ENCODE measurements around the gene ANKRD34A. TPM values are rescaled to one million over a fixed set of nuclear protein-coding genes. Genes with fewer than 3 reads are reported as not detected.
"Not testable (repeated sequence)": the region's sequence is repeated elsewhere in the genome, so short reads cannot be mapped to it uniquely, and the experiment has no call there.

ANKRD34A gene
- total and polyA plus RNA-seq, 2 of the 13 experiments (the other 11 are each of a cell fraction or from before 2014, with no cell fraction given), result 0.05 to 0.07 TPM

DNA sequence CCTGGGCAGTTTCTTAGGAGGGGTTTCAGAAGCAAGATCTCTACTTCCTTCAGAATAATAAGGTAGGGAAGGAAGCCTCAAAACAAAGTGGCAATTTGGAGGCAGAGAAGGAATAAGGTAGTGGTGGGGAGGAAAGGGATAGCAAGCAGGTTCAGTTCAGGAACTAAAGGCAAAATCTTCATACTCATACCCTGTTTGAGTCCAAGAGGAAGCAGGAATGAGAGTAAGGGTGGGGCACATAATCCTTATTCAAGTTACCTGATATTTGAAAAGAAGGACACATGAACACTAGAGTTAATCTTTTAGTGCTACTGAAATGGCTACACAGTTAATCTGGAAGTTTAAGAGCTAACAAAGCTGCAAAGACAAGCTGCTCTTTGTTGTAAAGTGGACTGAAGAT lies 28.7 kb downstream of the ANKRD34A start:
- FAIRE-seq, result no peak

DNA sequence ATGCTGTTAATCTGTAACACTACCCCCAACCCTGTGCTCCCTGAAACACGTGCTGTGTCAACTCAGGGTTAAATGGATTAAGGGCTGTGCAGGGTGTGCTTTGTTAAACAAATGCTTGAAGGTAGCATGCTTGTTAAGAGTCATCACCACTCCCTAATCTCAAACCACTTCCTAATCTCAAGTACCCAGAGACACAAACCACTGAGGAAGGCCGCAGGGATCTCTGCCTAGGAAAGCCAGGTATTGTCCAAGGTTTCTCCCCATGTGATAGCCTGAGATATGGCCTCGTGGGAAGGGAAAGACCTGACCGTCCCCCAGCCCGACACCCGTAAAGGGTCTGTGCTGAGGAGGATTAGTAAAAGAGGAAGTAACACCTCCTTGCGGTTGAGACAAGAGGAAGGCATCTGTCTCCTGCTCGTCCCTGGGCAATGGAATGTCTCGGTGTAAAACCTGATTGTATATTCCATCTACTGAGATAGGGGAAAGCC lies 31.8 kb downstream of the ANKRD34A start:
- BruUV-seq (replicated peaks); H2AFZ ChIP-seq (ENCODE audit: low read length); H3K9ac ChIP-seq (ENCODE audit: insufficient read depth, low read depth, low read length); H3K4me2 ChIP-seq (ENCODE audit: low read depth, low read length); ATAC-seq; H3K4me3 ChIP-seq (replicated peaks in 1 of 3; ENCODE audit: insufficient read depth in 1 of 3, low read depth in 2 of 3, low read length in 3 of 3); H3K27ac ChIP-seq (ENCODE audit: extremely low read length, insufficient read depth, low read length); H3K79me2 ChIP-seq (ENCODE audit: insufficient read depth, low read length); POLR2A ChIA-PET; intact Hi-C loops (cut with micrococcal nuclease; ENCODE audit: unreplicated experiment); CTCF ChIA-PET (ENCODE audit: low intra/inter-chr PET ratio, low total read pairs); DNase-seq (ENCODE audit: low spot score); H4K20me1 ChIP-seq (ENCODE audit: insufficient read depth, low read length); FAIRE-seq; in situ Hi-C loops (cut with HindIII; ENCODE audit: extremely low pct_ligation_motif_present, low pct_unique_long_range_greater_than_20kb); H3K27me3 ChIP-seq (ENCODE audit: control insufficient read depth in 1 of 2, insufficient read depth in 2 of 2, low read length in 2 of 2); H3K9me3 ChIP-seq (ENCODE audit: low read length); H3K4me1 ChIP-seq (ENCODE audit: insufficient read depth, low read length): not testable (repeated sequence)
- 89% methylated on average over 8 of the region's 9 CpGs for WGBS (ENCODE audit: low lambda C conversion rate)
- H3K36me3 ChIP-seq (replicated peaks in 1 of 2; ENCODE audit: control insufficient read depth in 1 of 2, insufficient read depth in 2 of 2, low read length in 2 of 2), result peaks cover 3 to 13% of the 10 kb centered on the region in 2 experiments; a peak in 3 of 5 replicates

More for the DNA sequence above, 28.7 kb downstream of the ANKRD34A start:
- DNase-seq (ENCODE audit: low spot score) (no peak), ATAC-seq (no peak)
- in situ Hi-C loops (cut with HindIII; ENCODE audit: extremely low pct_ligation_motif_present, low pct_unique_long_range_greater_than_20kb) (no loop called here), intact Hi-C loops (cut with micrococcal nuclease; ENCODE audit: unreplicated experiment) (no loop called here)
- H4K20me1 ChIP-seq (ENCODE audit: insufficient read depth, low read length), result no peaks in the 10 kb centered on the region
- ChIA-PET POLR2A (no interaction called here), CTCF (ENCODE audit: low intra/inter-chr PET ratio, low total read pairs) (no interaction called here)
- no peak overlapping the region for H3K4me2 ChIP-seq (ENCODE audit: low read depth, low read length)
- no peak overlapping the region for H3K4me3 ChIP-seq (replicated peaks in 1 of 3; ENCODE audit: insufficient read depth in 1 of 3, low read depth in 2 of 3, low read length in 3 of 3)
- TSS peak; percentile 52 for BruUV-seq (replicated peaks)
- H3K9me3 ChIP-seq (ENCODE audit: low read length), result no peaks in the 10 kb centered on the region
- H3K9ac ChIP-seq (ENCODE audit: insufficient read depth, low read depth, low read length), result no peak overlapping the region
- no peaks in the 10 kb centered on the region; the same call in 1 of the 2 replicates for H3K4me1 ChIP-seq (ENCODE audit: insufficient read depth, low read length)
- no peak overlapping the region for H2AFZ ChIP-seq (ENCODE audit: low read length)
- TF ChIP-seq ZNF83 (CRISPR knock-in tag; IDR thresholded peaks at IDR 0.05; ENCODE audit: borderline replicate concordance) (no peak), ZSCAN22 (CRISPR knock-in tag; IDR thresholded peaks at IDR 0.05) (no peak), SP140L (CRISPR knock-in tag; IDR thresholded peaks at IDR 0.05; ENCODE audit: borderline replicate concordance) (no peak), ZNF484 (CRISPR knock-in tag; IDR thresholded peaks at IDR 0.05; ENCODE audit: borderline replicate concordance, low read depth) (no peak), ZFP62 (CRISPR knock-in tag; IDR thresholded peaks at IDR 0.05) (no peak), BORCS8-MEF2B (CRISPR knock-in tag; IDR thresholded peaks at IDR 0.05) (no peak), HOXD1 (CRISPR knock-in tag; IDR thresholded peaks at IDR 0.05) (no peak), SMAD3 (CRISPR knock-in tag; IDR thresholded peaks at IDR 0.05) (no peak), ZBTB20 (CRISPR knock-in tag; IDR thresholded peaks at IDR 0.05; ENCODE audit: borderline replicate concordance, low read depth) (no peak), NFE2L1 (CRISPR knock-in tag; IDR thresholded peaks at IDR 0.05; ENCODE audit: borderline replicate concordance) (no peak), RFXAP (CRISPR knock-in tag; IDR thresholded peaks at IDR 0.05; ENCODE audit: borderline replicate concordance) (no peak), ZNF572 (CRISPR knock-in tag; IDR thresholded peaks at IDR 0.05) (no peak), ZNF563 (CRISPR knock-in tag; IDR thresholded peaks at IDR 0.05) (no peak), CENPX (CRISPR knock-in tag; IDR thresholded peaks at IDR 0.05) (no peak), PITX1 (CRISPR knock-in tag; IDR thresholded peaks at IDR 0.05) (no peak), ARNT (IDR thresholded peaks at IDR 0.05) (no peak)
- TF ChIP-seq, protein P1, sequence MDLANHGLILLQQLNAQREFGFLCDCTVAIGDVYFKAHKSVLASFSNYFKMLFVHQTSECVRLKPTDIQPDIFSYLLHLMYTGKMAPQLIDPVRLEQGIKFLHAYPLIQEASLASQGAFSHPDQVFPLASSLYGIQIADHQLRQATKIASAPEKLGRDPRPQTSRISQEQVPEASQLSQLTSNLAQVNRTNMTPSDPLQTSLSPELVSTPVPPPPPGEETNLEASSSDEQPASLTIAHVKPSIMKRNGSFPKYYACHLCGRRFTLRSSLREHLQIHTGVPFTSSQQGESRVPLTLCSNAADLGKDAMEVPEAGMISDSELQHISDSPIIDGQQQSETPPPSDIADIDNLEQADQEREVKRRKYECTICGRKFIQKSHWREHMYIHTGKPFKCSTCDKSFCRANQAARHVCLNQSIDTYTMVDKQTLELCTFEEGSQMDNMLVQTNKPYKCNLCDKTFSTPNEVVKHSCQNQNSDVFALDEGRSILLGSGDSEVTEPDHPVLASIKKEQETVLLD (CRISPR knock-in tag; IDR thresholded peaks at IDR 0.05; ENCODE audit: low read depth), result no peak
- TF ChIP-seq, protein P2, sequence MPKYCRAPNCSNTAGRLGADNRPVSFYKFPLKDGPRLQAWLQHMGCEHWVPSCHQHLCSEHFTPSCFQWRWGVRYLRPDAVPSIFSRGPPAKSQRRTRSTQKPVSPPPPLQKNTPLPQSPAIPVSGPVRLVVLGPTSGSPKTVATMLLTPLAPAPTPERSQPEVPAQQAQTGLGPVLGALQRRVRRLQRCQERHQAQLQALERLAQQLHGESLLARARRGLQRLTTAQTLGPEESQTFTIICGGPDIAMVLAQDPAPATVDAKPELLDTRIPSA (CRISPR knock-in tag; IDR thresholded peaks at IDR 0.05; ENCODE audit: borderline replicate concordance), result no peak
- TF ChIP-seq, protein P3, sequence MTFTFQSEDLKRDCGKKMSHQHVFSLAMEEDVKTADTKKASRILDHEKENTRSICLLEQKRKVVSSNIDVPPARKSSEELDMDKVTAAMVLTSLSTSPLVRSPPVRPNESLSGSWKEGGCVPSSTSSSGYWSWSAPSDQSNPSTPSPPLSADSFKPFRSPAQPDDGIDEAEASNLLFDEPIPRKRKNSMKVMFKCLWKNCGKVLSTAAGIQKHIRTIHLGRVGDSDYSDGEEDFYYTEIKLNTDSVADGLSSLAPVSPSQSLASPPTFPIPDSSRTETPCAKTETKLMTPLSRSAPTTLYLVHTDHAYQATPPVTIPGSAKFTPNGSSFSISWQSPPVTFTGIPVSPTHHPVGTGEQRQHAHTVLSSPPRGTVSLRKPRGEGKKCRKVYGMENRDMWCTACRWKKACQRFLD (CRISPR knock-in tag; IDR thresholded peaks at IDR 0.05; ENCODE audit: borderline replicate concordance), result no peak
- TF ChIP-seq, protein P4, sequence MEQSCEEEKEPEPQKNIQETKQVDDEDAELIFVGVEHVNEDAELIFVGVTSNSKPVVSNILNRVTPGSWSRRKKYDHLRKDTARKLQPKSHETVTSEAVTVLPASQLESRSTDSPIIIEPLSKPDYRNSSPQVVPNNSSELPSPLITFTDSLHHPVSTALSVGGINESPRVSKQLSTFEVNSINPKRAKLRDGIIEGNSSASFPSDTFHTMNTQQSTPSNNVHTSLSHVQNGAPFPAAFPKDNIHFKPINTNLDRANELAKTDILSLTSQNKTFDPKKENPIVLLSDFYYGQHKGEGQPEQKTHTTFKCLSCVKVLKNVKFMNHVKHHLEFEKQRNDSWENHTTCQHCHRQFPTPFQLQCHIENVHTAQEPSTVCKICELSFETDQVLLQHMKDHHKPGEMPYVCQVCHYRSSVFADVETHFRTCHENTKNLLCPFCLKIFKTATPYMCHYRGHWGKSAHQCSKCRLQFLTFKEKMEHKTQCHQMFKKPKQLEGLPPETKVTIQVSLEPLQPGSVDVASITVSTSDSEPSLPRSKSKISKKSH (CRISPR knock-in tag; IDR thresholded peaks at IDR 0.05; ENCODE audit: borderline replicate concordance), result no peak
- no peaks in the 10 kb centered on the region for H3K79me2 ChIP-seq (ENCODE audit: insufficient read depth, low read length)
- peaks cover 3 to 13% of the 10 kb centered on the region in 2 experiments; a peak in 3 of 5 replicates for H3K36me3 ChIP-seq (replicated peaks in 1 of 2; ENCODE audit: control insufficient read depth in 1 of 2, insufficient read depth in 2 of 2, low read length in 2 of 2)
- no peak overlapping the region for H3K27ac ChIP-seq (ENCODE audit: extremely low read length, insufficient read depth, low read length)
- no peaks in the 10 kb centered on the region; a peak in 1 of 5 replicates for H3K27me3 ChIP-seq (ENCODE audit: control insufficient read depth in 1 of 2, insufficient read depth in 2 of 2, low read length in 2 of 2)
